IMR-90 (cell line): Measurements from ENCODE around the gene PPP3CA. TPM values are rescaled to one million over a fixed set of nuclear protein-coding genes. Genes with fewer than 3 reads are reported as not detected.

Experiments used
- ATAC-seq: fragments of 200-7000 bp; cut with Tn5 transposase; 2 replicates; pipeline ENCODE4 v1.9.1; 2020; ENCODE audit warnings: low read depth, mild to moderate bottlenecking, moderate library complexity
- BruUV-seq: library from RNA; stranded (reverse); fragments of 400-500 nt; replicated peaks from 2 replicates; lab custom pipeline; 2021; lab: Mats Ljungman, UMichigan
- CTCF ChIA-PET: fragments of 300-600 bp; formaldehyde crosslinking; extraction: SDS; loops from one replicate; lab custom pipeline; 2021; ENCODE audit warnings: antibody characterized with exemption; lab: Yijun Ruan, JAX
- POLR2A ChIA-PET: fragments of 300-600 bp; sonication (Branson Sonifier 250); formaldehyde crosslinking; loops from one replicate; lab custom pipeline; 2022; ENCODE audit warnings: antibody characterized with exemption; ENCODE audit not compliant: unreplicated experiment; lab: Charles Lee
- DNase-seq: peaks from one replicate; pipeline ENCODE4 v3.0.0; 2013
- H2AFZ ChIP-seq: replicated peaks from 2 replicates; pipeline ENCODE3; 2013; ENCODE audit warnings: low read length, mild to moderate bottlenecking; ENCODE audit not compliant: poor library complexity
- H2AK5ac ChIP-seq: 2 replicates; pipeline ENCODE4 v1.6.1; 2013; ENCODE audit warnings: low read depth, low read length, inconsistent platforms
- H2AK9ac ChIP-seq: replicated peaks from 2 replicates; pipeline ENCODE3; 2013; ENCODE audit warnings: mild to moderate bottlenecking, low read depth, low read length, moderate library complexity; ENCODE audit not compliant: poor library complexity
- H2BK120ac ChIP-seq: 2 replicates; pipeline ENCODE4 v1.6.1; 2013; ENCODE audit warnings: low read depth, low read length, inconsistent platforms
- H2BK15ac ChIP-seq: 3 replicates; pipeline ENCODE4 v1.6.1; 2013; ENCODE audit warnings: low read depth, low read length, inconsistent platforms
- H2BK20ac ChIP-seq: 2 replicates; pipeline ENCODE4 v1.6.1; 2013; ENCODE audit warnings: low read depth, mild to moderate bottlenecking, inconsistent platforms, low read length, moderate library complexity
- H2BK5ac ChIP-seq: 2 replicates; pipeline ENCODE4 v1.6.1; 2013; ENCODE audit warnings: mild to moderate bottlenecking, low read depth, low read length, inconsistent platforms; ENCODE audit not compliant: poor library complexity, severe bottlenecking
- H3K14ac ChIP-seq: replicated peaks from 2 replicates; pipeline ENCODE4 v1.6.1; 2013; ENCODE audit warnings: low read depth, low read length, inconsistent platforms
- H3K18ac ChIP-seq: 2 replicates; pipeline ENCODE4 v1.6.1; 2013; ENCODE audit warnings: low read depth, low read length, control low read depth
- H3K23ac ChIP-seq: 2 replicates; pipeline ENCODE4 v1.6.1; 2013; ENCODE audit warnings: low read depth, low read length, inconsistent platforms
- H3K27ac ChIP-seq: 2 replicates; pipeline ENCODE4 v1.5.1; 2013; ENCODE audit warnings: mild to moderate bottlenecking, control low read depth, low read length; ENCODE audit not compliant: insufficient read depth
- H3K27me3 ChIP-seq: 2 replicates; pipeline ENCODE4 v1.6.1; 2013; ENCODE audit warnings: low read length; ENCODE audit not compliant: control insufficient read depth, insufficient read depth
- H3K36me3 ChIP-seq: 2 replicates; pipeline ENCODE4 v1.6.1; 2013; ENCODE audit warnings: low read length, mixed read lengths; ENCODE audit not compliant: control insufficient read depth, insufficient read depth
- H3K4ac ChIP-seq: 2 replicates; pipeline ENCODE4 v1.6.1; 2013; ENCODE audit warnings: low read depth, low read length, inconsistent platforms
- H3K4me1 ChIP-seq: 2 replicates; pipeline ENCODE4 v1.6.1; 2013; ENCODE audit warnings: low read length, mixed read lengths; ENCODE audit not compliant: control insufficient read depth, insufficient read depth
- H3K4me2 ChIP-seq: 2 replicates; pipeline ENCODE4 v1.6.1; 2013; ENCODE audit warnings: low read depth, mild to moderate bottlenecking, control low read depth, low read length, moderate library complexity
- H3K4me3 ChIP-seq: 2 replicates; pipeline ENCODE4 v1.5.1; 2013; ENCODE audit warnings: low read depth, mild to moderate bottlenecking, control low read depth, low read length, moderate library complexity; ENCODE audit not compliant: insufficient read depth
- H3K56ac ChIP-seq: 2 replicates; pipeline ENCODE4 v1.6.1; 2013; ENCODE audit warnings: low read length, inconsistent platforms; ENCODE audit not compliant: insufficient read depth; ENCODE audit errors: extremely low read depth
- H3K79me1 ChIP-seq, 2 experiments: 2 replicates each; pipeline ENCODE4 v1.6.1; 2013; ENCODE audit warnings: low read length in 2 of 2, inconsistent platforms in 1 of 2, low read depth in 1 of 2
- H3K9ac ChIP-seq: 2 replicates; pipeline ENCODE4 v1.6.1; 2013; ENCODE audit warnings: low read depth, low read length, control low read depth
- H3K9me1 ChIP-seq: 2 replicates; pipeline ENCODE4 v1.6.1; 2013; ENCODE audit warnings: low read length, inconsistent platforms; ENCODE audit not compliant: insufficient read depth
- H3K9me3 ChIP-seq: 2 replicates; pipeline ENCODE4 v1.6.1; 2013; ENCODE audit warnings: low read length; ENCODE audit not compliant: control insufficient read depth, insufficient read depth
- H4K20me1 ChIP-seq: 2 replicates; pipeline ENCODE4 v1.6.1; 2013; ENCODE audit warnings: low read length, inconsistent platforms; ENCODE audit not compliant: insufficient read depth
- H4K5ac ChIP-seq: 2 replicates; pipeline ENCODE4 v1.6.1; 2013; ENCODE audit warnings: mild to moderate bottlenecking, low read depth, low read length, control low read depth
- H4K8ac ChIP-seq, 2 experiments: 2 replicates each; pipeline ENCODE4 v1.6.1; 2013; ENCODE audit warnings: low read depth in 2 of 2, low read length in 2 of 2, control low read depth in 1 of 2, inconsistent platforms in 1 of 2
- H4K91ac ChIP-seq: 2 replicates; pipeline ENCODE4 v1.6.1; 2013; ENCODE audit warnings: low read depth, low read length, inconsistent platforms; ENCODE audit not compliant: insufficient read depth
- BHLHE40 ChIP-seq: fragments of 150-350 bp; IDR thresholded peaks from 2 replicates; pipeline ENCODE4 v1.6.1; 2016; ENCODE audit warnings: mild to moderate bottlenecking, low read depth, low read length
- WGBS, 2 experiments: methylation state at CpG; one replicate each; pipeline versions ENCODE4 v1.1.5 to v1.1.7; 2013; ENCODE audit warnings: missing lambda C conversion rate in 2 of 2; ENCODE audit not compliant: insufficient read length in 1 of 2; ENCODE audit errors: extremely low coverage in 2 of 2; 5-methylcytosine and 5-hydroxymethylcytosine counted together
- dilution Hi-C: fragments of 300-500 bp; cut with HindIII; formaldehyde crosslinking; loops from one replicate; pipeline ENCODE4 v1.14.3; 2018; ENCODE audit warnings: low sequenced_read_pairs; ENCODE audit not compliant: unreplicated experiment
- in situ Hi-C: fragments of 300-500 bp; cut with MboI; formaldehyde crosslinking; loops from 3 replicates; pipeline ENCODE4 v1.14.3; 2019; ENCODE audit warnings: low sequenced_read_pairs, inconsistent platforms, mixed read lengths
- intact Hi-C: fragments of 100-400 bp; cut with micrococcal nuclease; formaldehyde crosslinking; loops from 2 replicates; pipeline ENCODE4 v1.10.0; 2022
- polyA plus RNA-seq, 3 experiments: library from polyadenylated mRNA; depleted of rRNA; stranded (reverse); fragments of >200 nt; gene quantifications; 2 replicates each; pipeline ENCODE4 v1.2.3, GENCODE V29; 2012; ENCODE audit warnings: low replicate concordance in 1 of 3
- total RNA-seq: library from RNA; depleted of rRNA; stranded (reverse); fragments of >200 nt; gene quantifications from 2 replicates; pipeline ENCODE4 v1.2.3, GENCODE V29; 2012

The PPP3CA gene
- total and polyA plus RNA-seq, 2 of the 4 experiments (the other 2 are of a cell fraction) = 14.5 to 48.6 TPM

DNA sequence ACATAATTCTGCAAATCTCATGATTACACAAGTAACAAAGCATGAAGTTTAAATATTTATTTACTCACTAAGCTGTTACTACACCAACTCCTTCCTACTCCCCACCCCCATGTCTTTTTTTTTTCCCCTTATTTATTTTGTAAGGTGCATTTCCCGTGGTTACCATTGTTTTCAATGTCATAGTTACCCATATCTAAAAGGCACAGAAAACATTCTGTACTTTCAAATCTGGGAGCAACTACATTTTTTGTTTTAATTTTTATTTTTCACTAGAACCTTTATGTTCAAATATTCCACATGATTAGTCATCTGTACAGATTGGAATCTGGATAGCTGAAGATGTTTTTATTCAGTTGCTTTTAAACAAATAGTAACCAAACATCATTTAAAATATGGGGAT lies 62.8 kb downstream of the PPP3CA start:
- no peak overlapping the region for H3K4me2 ChIP-seq
- no TSS peak for BruUV-seq
- ChIA-PET POLR2A (no interaction called here), CTCF (no interaction called here)
- peaks cover 25 to 43% of the 10 kb centered on the region in 2 experiments for H3K79me1 ChIP-seq
- no peak overlapping the region for H2BK20ac ChIP-seq
- no peak overlapping the region for H3K18ac ChIP-seq
- DNase-seq = no peak
- peaks cover 7% of the 10 kb centered on the region for H4K20me1 ChIP-seq
- WGBS, 2 experiments = no CpG with 5 or more reads among the region's 1 CpG
- intact Hi-C loops = no loop called here
- no peak overlapping the region for H3K4me3 ChIP-seq
- no peak overlapping the region for H4K91ac ChIP-seq
- peaks cover 11% of the 10 kb centered on the region; the same call in 1 of the 2 replicates for H3K9me1 ChIP-seq
- no peak for TF ChIP-seq BHLHE40
- no peak overlapping the region for H2AFZ ChIP-seq
- no peak overlapping the region for H2BK5ac ChIP-seq
- ATAC-seq = no peak
- in situ Hi-C loops = no loop called here
- dilution Hi-C loops = no loop called here
- no peak overlapping the region for H2AK9ac ChIP-seq
- no peak overlapping the region for H2BK120ac ChIP-seq
- H3K14ac ChIP-seq = no peak overlapping the region
- H3K27ac ChIP-seq = no peak overlapping the region
- no peak overlapping the region for H4K5ac ChIP-seq
- H3K23ac ChIP-seq = no peak overlapping the region
- H3K27me3 ChIP-seq = no peaks in the 10 kb centered on the region
- H3K9me3 ChIP-seq = no peaks in the 10 kb centered on the region
- no peak overlapping the region for H3K9ac ChIP-seq
- no peak overlapping the region for H3K4ac ChIP-seq
- H4K8ac ChIP-seq = no peak overlapping the region
- H3K4me1 ChIP-seq = peaks cover 2% of the 10 kb centered on the region
- H2BK15ac ChIP-seq = no peak overlapping the region
- H3K56ac ChIP-seq = no peak overlapping the region
- H2AK5ac ChIP-seq = no peak overlapping the region
- H3K36me3 ChIP-seq = no peaks in the 10 kb centered on the region
